ENCODE data around the gene PPP1R10.

PPP1R10 gene

DNA sequence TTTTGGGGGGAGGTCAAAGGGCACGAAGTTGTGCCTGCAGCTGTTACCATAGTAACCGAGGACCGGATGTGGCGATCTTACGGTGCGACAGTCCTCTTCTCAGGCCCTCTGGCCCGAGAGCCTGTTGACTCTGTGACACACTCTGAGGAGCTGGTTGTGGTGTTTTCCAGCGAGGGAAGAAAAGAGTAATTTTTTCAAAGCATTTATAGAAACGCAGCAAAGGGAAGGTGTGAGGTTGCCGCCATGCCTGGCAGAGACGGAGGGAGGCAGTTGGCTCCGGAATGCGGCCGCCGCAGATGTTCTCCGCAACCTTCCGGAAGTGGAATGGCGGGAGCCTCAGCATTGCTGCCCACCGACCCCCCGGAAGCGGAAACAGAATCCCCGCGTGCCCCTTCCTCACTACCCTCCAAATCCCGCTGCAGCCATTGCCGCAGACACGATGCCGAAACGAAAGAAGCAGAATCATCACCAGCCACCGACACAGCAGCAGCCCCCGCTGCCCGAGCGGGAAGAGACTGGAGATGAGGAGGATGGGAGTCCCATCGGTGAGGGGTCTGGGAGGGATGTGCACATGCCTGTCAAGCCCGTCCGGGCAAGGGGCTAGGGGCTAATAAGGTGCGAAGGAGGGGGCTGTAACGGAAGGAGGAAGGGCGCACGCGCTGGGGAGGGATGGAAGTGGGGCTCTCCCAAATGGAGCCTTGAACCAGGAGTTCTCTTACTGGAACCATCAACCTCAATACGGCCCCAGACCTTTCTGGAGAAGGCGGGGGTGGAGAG lies 59.9 kb downstream of the PPP1R10 start, which contains the start of gene PRR3:
PRR3 (plus strand) TSS at position 390 of the 777 bp plus-strand sequence; CDS start at position 440, 50 bp downstream.
- TF ChIP-seq, protein P1, sequence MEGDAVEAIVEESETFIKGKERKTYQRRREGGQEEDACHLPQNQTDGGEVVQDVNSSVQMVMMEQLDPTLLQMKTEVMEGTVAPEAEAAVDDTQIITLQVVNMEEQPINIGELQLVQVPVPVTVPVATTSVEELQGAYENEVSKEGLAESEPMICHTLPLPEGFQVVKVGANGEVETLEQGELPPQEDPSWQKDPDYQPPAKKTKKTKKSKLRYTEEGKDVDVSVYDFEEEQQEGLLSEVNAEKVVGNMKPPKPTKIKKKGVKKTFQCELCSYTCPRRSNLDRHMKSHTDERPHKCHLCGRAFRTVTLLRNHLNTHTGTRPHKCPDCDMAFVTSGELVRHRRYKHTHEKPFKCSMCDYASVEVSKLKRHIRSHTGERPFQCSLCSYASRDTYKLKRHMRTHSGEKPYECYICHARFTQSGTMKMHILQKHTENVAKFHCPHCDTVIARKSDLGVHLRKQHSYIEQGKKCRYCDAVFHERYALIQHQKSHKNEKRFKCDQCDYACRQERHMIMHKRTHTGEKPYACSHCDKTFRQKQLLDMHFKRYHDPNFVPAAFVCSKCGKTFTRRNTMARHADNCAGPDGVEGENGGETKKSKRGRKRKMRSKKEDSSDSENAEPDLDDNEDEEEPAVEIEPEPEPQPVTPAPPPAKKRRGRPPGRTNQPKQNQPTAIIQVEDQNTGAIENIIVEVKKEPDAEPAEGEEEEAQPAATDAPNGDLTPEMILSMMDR (IDR thresholded peaks at IDR 0.05; ENCODE audit: insufficient read depth, low read depth, low read length, missing control alignments) = no peak
- peak; percentile 85 for DNase-seq (ENCODE audit: low read depth)
- peak within 1 kb of the TSS; percentile 98 for H3K4me3 ChIP-seq (ENCODE audit: low read length)

DNA sequence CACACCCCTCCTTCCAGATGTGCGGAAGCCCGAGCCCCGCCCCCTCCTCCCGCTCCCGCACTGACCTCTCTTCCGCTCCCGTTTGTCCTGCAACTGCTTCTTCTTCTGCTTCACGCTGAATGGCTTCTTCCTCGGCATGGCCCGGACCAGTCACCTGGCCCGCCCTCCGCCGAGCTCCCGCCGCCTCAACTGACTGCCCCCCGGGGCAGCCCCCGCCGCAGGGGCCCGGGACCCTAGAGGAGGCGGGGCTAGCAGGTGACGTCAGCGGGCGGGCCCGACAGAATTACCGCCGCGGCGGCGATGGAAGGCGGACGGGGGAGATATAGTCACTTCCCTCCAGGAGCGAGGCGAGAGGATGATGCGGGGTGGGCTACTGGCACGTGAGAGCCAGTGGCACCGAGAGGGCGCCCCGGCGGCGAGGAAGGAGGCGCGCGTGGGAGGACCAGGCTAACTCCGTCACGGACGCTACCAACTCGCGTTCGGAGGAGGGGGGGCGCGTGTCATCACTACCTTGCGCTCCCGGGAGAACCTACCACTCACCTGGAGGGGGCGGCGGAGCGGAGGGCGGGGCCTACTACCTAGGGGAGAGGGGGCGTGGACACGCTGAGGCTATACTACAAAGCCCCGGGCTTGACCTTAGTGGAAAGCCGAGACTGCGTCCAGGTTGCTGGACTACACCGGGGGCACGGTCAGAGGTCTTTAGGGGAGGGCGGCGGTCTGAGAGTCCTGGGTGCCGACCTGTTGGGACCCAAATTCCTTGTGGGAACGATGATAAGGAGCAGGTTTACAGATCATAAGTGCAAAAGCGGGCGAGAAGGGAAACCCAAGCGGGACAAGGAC lies 60.8 kb downstream of the PPP1R10 start, which contains the start of gene GNL1:
GNL1 (minus strand) TSS at position 424 of the 840 bp plus-strand sequence; CDS start at position 138, 286 bp downstream.
- TF ChIP-seq, protein P1 (IDR thresholded peaks at IDR 0.05; ENCODE audit: insufficient read depth, low read depth, low read length, missing control alignments) = no peak
- H3K4me3 ChIP-seq (ENCODE audit: low read length) = peak within 1 kb of the TSS; percentile 98
- DNase-seq (ENCODE audit: low read depth) = peak; percentile 97

DNA sequence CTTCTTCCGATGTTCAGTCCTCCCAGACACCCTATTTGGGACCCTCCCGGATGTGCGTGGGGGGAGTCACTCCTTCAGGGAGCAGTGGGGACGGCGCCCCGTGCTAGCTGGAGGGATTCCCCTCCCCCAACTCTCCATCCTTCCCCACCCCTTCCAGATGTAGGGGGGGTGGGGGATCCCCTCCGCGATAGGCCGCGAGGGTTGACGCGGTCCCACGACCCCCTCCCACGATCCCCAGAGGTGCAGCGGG lies 61.3 kb downstream of the PPP1R10 start:
- DNase-seq (ENCODE audit: low read depth) = no peak
- TF ChIP-seq, protein P1 (IDR thresholded peaks at IDR 0.05; ENCODE audit: insufficient read depth, low read depth, low read length, missing control alignments) = no peak
- H3K4me3 ChIP-seq (ENCODE audit: low read length) = peak overlapping the region; percentile 98

DNA sequence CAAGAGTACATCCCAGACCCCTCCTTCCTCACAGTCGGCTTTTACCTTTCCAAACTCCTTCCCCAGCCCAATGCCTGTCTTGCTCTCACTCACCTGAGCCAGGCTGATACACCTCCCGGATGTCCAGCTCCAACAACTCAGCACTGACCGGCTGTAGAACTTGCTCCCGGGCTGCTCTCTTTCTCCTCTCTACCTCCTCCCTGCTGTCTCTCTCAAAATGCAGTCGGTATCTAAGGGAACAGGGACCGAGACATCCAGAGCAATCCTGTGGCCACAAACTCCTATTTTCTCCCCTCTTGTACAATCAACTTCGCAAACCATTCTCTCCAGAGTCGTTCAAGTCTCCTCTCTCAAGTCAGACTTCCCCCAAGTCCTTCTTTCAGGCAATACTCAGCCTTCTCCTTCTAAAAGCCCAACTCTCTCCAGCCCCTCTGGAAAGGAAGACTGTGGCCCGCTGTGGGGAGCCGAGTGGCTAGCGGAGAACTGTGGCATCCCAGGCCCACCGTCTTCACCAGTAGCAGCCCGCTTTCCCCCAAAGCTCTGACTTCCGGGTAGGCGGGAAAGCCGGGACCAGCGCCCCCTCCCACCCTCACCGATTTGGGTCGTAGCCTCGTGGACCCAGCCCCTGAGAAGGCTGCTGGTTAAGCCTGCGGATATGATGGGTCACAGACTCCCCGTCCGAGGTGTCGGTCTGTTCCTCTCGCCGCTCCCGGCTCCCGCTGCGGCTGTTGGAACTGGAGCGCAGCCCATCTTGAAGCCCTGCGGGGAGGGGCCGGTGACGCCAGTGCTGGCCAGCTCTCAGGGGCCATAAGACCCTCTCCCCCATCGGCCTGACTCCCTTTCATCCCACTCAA lies 61.9 kb downstream of the PPP1R10 start:
- peak overlapping the region; percentile 98 for H3K4me3 ChIP-seq (ENCODE audit: low read length)
- DNase-seq (ENCODE audit: low read depth) = peak; percentile 20

DNA sequence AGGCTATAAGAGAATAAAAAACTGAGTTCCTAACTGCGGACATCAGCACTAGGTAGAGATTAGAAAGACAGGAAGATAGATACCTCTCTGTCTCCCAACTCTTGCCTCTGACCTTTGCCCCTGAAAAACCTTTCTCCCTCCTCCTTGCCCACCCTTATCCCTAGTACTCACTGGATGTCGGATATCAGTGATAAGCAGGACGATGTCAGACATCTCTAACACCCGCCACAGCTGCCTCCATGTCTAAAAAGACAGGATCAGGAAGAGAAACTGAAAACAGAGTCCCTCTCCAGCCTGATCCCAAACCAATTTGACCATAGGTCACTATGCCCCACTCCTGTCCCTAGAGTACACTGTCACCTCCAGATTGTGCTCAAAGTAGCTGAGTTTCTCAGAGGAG lies 62.6 kb downstream of the PPP1R10 start:
- no peak for DNase-seq (ENCODE audit: low read depth)
- TF ChIP-seq, protein P1 (IDR thresholded peaks at IDR 0.05; ENCODE audit: insufficient read depth, low read depth, low read length, missing control alignments) = no peak
- H3K4me3 ChIP-seq (ENCODE audit: low read length) = no peak overlapping the region

More for the DNA sequence above, 61.9 kb downstream of the PPP1R10 start:
- TF ChIP-seq, protein P1 (IDR thresholded peaks at IDR 0.05; ENCODE audit: insufficient read depth, low read depth, low read length, missing control alignments) = no peak

Data from epithelial cell of esophagus (primary cell).